ENCODE measurements around the gene TTLL11. TPM values are rescaled to one million over a fixed set of nuclear protein-coding genes. Genes with fewer than 3 reads are reported as not detected.

TTLL11 gene, protein sequence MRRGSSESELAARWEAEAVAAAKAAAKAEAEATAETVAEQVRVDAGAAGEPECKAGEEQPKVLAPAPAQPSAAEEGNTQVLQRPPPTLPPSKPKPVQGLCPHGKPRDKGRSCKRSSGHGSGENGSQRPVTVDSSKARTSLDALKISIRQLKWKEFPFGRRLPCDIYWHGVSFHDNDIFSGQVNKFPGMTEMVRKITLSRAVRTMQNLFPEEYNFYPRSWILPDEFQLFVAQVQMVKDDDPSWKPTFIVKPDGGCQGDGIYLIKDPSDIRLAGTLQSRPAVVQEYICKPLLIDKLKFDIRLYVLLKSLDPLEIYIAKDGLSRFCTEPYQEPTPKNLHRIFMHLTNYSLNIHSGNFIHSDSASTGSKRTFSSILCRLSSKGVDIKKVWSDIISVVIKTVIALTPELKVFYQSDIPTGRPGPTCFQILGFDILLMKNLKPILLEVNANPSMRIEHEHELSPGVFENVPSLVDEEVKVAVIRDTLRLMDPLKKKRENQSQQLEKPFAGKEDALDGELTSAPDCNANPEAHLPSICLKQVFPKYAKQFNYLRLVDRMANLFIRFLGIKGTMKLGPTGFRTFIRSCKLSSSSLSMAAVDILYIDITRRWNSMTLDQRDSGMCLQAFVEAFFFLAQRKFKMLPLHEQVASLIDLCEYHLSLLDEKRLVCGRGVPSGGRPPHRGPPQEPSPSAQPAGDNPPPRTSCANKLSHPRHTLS
- 4.5 and 4.7 TPM in 2 replicates for total RNA-seq

DNA sequence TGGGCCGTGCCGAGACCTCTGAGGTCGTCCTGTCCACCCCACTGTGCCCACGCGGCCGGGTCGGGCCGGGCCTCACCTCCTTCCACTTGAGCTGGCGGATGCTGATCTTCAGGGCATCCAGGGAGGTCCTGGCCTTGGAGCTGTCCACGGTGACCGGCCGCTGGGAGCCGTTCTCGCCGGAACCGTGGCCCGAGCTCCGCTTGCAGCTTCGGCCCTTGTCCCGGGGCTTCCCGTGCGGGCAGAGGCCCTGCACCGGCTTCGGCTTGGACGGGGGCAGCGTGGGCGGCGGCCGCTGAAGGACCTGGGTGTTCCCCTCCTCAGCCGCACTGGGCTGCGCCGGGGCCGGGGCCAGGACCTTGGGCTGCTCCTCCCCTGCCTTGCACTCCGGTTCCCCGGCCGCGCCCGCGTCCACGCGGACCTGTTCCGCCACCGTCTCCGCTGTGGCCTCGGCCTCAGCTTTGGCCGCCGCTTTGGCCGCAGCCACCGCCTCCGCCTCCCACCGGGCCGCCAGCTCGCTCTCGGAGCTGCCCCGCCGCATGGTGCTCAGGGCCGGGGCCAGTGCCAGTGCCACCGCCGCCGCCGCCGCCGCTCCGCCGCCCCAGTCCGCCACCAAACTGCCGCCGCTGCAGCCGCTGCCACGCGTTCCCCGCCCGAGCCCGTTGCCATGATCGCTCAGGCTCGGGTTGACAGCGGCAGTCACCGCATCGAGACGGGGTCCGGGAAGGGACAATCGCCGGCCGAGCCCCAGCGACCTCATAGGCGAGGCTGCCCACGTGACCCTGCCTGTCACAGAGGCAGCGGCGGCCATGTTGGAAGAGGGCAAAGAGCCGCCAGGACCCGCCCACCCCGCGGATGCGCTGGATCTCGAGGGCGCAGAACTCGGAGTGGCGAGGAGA, at the start of gene TTLL11:
TSS of gene TTLL11 (minus strand) at position 698 of the 896 bp plus-strand sequence. CDS start at position 538, 160 bp downstream.

Other genes starting within 250 kb of the TTLL11 start
- gene NDUFA8, start 66.5 kb upstream of the TTLL11 start, total RNA-seq: 31.5 and 39.6 TPM in 2 replicates
- not detected in 2 replicates for gene MORN5, start 66.6 kb upstream of the TTLL11 start, total RNA-seq
- gene LHX6, start 135.6 kb upstream of the TTLL11 start, total RNA-seq: not detected in 2 replicates
- gene RBM18, start 171.5 kb upstream of the TTLL11 start, total RNA-seq: 7.1 and 8.7 TPM in 2 replicates
- 29.1 and 34.5 TPM in 2 replicates for gene MRRF, start 171.6 kb upstream of the TTLL11 start, total RNA-seq

Measured in aortic smooth muscle cell (primary cell).